ENCODE results near the gene TRHDE.
"Not testable (repeated sequence)": the region's sequence is repeated elsewhere in the genome, so short reads cannot be mapped to it uniquely, and the experiment has no call there.

Gene TRHDE

DNA sequence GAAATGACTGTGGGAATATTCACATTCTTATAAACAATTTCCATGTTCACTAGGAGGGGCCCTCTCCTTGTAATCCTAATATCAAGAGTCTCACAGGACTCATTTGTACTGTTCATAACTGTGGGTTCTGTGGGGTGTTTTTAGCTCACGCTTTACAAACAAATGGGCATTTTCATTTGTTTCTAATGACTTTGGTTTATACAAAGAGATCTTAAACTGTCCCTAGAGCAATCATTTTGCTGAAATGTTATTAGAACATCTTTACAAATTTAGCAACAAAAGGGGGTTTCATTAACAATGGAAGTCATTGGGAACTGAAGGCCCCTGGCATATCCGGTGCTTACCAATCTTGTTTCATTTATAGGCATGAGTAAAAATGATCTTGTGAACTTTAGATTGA is 370.5 kb downstream of the TRHDE start:
- DNase-seq (ENCODE audit: low read depth), result no peak

- no peak for DNase-seq (ENCODE audit: low read depth)
Measured at GRCh38 chr12:72647139-72647538, 375.0 kb downstream of the TRHDE start.

DNA sequence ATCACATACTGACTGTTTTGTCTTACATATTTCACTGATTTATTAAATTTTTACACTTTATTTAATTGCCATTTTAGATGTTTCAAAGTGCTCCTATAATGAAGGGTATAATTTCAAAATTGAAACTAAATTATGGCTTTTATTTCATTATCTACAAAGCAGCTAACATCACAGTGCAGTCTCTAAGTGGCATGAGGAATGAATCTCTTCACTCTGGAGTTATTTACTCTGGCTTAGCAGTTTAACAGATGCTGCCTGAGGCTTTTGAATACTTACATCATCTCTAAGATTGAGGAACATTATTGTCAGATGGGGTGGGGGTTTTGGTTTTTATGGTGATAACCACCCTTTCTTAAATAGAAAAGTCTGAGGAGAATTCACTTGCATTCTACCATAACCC is 386.4 kb downstream of the TRHDE start:
- no peak for DNase-seq (ENCODE audit: low read depth)

DNA sequence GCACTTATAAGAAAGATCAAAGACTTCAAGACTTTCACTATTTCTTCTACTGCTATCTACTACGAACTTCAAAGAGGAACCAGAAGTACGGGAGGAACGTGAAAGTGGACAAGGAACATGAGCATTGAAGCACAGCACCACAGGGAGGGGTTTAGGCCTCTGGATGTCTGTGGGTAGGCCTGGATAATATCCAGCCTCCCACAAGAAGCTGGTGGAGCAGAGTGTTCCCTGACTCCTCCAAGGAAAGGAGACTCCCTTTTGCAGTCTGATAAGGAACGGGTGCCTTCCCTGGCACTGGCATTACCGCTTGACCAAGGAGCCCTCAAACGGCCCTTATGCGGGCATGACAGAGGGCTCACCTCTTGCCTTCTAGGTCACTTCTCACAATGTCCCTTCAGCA is 388.0 kb downstream of the TRHDE start:
- not testable (repeated sequence) for DNase-seq (ENCODE audit: low read depth)

GRCh38 chr12:72673853-72674252 is 401.7 kb downstream of the TRHDE start:
- DNase-seq (ENCODE audit: low read depth), result no peak

- DNase-seq (ENCODE audit: low read depth), result no peak
Measured at GRCh38 chr12:72676556-72676955, 404.4 kb downstream of the TRHDE start.

- no peak for DNase-seq (ENCODE audit: low read depth)
Measured at GRCh38 chr12:72677139-72677538, 405.0 kb downstream of the TRHDE start.

- no peak for DNase-seq (ENCODE audit: low read depth)
Measured at GRCh38 chr12:72677846-72678245, 405.7 kb downstream of the TRHDE start.

DNA sequence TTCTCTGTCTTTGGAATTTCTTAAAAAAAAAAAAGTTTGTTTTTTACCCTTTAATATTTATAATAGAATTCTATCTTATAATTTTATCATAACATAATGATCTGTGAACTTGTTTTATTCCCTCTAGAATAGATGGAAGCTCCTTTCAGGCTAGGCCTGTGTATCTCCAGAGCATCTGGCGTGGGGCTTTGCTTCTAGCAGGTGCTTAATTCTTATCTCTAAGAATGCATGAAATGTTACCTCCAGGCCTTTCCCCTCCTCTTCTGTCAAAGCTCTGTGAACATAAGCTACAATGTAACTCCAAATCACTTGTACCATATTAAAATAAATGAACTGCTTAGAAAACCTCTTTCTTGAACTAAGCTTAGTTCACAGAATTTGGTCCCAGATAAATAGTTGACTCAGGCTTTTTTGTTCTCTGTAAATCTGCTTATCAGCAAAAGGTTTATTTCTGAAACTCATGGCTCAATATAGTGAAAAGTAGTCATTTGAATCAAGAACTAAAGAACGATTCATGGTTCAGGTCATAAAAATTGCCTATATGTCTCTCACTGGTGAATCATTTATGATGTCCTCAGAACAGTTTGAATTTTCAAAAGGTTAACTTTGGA is 407.1 kb downstream of the TRHDE start:
- no peak for DNase-seq (ENCODE audit: low read depth)

- DNase-seq (ENCODE audit: low read depth), result no peak
Measured at GRCh38 chr12:72681028-72681427, 408.9 kb downstream of the TRHDE start.

DNA sequence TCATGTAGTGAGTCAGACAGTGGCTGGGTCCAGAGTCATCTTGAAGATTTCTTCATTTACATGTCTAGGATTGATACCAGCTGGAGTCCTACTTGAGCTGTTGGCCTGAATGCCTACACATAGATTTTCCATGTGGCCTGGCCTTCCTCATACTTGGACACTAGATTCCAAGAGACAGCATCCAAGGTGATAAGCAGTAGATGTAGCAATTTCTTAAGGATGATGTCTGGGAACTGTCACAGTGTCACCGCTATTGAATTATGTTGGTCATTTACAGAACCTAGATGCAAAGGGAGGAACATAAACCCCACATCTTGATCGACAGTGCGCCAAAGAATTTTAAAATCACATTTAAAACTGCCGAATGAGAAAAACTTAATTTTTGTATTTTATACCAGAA is 412.3 kb downstream of the TRHDE start:
- DNase-seq (ENCODE audit: low read depth), result no peak

DNA sequence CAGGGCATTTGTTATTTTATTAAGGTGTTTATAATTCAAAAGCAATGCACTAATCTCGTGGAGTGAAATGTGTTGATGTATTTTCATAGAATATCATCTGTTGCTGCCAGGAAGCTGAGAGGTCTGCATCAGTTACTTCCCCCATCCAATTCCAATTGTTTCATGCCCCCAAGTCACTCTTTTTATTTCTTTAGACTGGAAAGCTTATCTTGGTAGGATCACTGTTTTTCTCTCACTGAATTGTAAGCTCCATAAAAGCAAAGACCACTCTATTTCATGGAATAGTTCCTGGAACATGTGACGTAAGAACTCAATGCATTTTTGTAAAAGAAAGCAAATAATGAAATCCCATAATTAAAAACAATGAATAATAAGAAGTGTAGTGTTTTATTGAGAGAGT is 420.2 kb downstream of the TRHDE start:
- DNase-seq (ENCODE audit: low read depth), result no peak

GRCh38 chr12:72694193-72694592 is 422.0 kb downstream of the TRHDE start:
- no peak for DNase-seq (ENCODE audit: low read depth)

DNA sequence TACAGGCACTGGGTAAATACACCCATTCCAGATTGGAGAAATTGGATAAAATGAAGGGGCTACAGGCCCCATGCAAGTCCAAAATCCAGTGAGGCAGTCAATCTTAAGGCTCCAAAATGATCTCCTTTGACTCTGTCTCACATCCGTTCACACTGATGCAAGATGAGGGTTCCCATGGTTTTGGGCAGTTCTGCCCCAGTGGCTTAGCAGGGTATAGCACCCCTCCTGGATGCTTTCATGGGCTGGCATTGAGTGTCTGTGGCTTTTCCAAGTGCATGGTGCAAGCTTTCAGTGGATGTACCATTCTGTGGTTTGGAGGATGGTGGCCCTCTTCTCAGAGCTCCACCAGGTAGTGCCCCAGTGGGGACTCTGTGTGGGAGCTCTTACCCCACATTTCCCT is 427.2 kb downstream of the TRHDE start:
- no peak for DNase-seq (ENCODE audit: low read depth)

DNA sequence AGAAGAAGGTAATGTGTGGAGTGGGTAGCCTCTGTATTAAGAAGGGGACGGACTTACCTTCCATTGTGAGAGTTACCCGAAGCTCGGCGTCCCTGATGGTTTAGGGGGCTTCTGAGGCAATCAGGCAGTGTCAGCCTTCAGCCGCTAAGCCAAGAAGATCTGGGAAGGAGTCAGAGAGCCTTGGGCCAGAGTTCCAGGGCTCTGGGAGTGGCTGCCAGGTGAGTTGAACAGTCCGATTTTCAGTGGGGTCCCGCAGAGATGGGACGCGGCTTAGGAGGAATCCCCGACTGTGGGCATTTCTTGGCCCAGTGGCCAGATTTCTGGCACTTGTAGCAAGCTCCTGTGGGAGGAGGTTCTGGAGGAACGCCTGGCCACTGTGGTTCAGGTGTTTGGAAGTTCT is 439.9 kb downstream of the TRHDE start:
- DNase-seq (ENCODE audit: low read depth), result not testable (repeated sequence)

- no peak for DNase-seq (ENCODE audit: low read depth)
Measured at GRCh38 chr12:72716221-72716620, 444.1 kb downstream of the TRHDE start.

GRCh38 chr12:72717036-72717435 is 444.9 kb downstream of the TRHDE start:
- no peak for DNase-seq (ENCODE audit: low read depth)

Measured in CMK (cell line).